NT2/D1 (cell line): ENCODE data around the gene HENMT1.

Source experiments
- SUZ12 ChIP-seq: IDR thresholded peaks from 2 replicates; pipeline ENCODE4 v1.6.1; 2011; ENCODE audit not compliant: insufficient read length, insufficient read depth; ENCODE audit errors: extremely low read depth
- YY1 ChIP-seq: IDR thresholded peaks from 2 replicates; pipeline ENCODE4 v1.6.1; 2011; ENCODE audit not compliant: insufficient read length, insufficient read depth
- ZNF274 ChIP-seq: IDR thresholded peaks from 2 replicates; pipeline ENCODE4 v1.6.1; 2011; ENCODE audit warnings: mild to moderate bottlenecking, low read depth, low read length

DNA sequence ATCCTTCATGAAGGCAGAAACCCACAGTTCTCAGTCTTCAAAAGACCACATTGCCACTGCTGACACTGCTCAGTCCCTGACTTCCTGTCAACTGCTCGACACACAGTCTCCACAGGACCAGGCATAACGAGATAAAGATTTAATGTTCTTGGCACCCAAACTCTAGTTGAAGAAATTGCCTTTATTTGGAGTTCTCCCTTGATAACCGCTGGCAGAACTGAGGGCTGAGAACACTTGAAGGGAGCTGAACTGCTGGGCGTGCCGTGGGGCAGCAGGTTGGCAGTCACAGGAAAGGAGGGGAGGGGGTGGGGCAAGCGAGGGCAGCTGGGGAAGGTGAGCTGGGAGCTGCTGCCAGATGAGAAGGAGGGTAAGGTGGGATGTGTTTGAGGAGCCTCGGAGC is 15.9 kb downstream of the HENMT1 start:
- TF ChIP-seq SUZ12 (no peak), ZNF274 (no peak), YY1 (no peak)
